GM19468 (cell line): ENCODE measurements around the gene GRWD1.

ENCODE experiments used
- ATAC-seq: cut with Tn5 transposase; IDR thresholded peaks from one replicate; pipeline ENCODE4 v1.9.1; 2021; ENCODE audit warnings: mild to moderate bottlenecking, moderate library complexity, moderate number of reproducible peaks; ENCODE audit not compliant: unreplicated experiment; ENCODE audit errors: extremely low read depth

GRWD1 gene

DNA sequence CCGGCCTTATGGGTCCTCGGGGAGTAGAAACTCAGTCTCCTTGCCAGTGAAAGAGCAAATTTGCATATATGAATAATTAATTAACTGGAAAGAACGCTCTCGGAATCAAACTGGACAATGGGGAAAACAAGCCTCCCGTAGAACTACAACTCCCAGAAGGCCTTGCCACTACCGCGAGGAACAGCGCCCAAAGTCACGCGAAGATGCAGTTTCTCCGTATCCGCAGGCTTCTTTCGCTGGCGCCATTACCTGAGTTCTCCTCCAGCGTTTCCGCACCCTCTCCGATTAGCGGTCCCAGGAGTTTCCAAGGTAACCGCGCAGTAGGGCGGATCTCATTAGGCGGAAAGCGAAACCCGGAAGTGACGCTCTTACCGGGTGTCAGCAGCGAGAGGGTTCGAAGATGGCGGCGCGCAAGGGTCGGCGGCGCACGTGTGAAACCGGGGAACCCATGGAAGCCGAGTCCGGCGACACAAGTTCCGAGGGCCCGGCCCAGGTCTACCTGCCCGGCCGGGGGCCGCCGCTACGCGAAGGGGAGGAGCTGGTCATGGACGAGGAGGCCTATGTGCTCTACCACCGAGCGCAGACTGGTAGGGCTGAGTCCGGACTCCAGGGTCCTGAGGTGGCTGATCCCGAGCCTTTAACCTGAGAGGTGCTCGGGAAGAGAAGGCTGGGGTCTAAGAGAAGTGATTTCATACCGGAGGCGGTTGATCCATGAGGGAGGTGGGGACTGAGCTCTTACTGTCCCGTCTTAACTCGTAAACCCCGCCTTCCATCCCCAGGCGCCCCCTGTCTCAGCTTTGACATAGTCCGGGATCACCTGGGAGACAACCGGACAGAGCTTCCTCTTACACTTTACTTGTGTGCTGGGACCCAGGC, at the start of gene GRWD1:
Gene GRWD1 (plus strand): TSS at position 378 of the 876 bp plus-strand sequence. CDS start 23 bp downstream, at position 401.
- ATAC-seq: no peak

DNA sequence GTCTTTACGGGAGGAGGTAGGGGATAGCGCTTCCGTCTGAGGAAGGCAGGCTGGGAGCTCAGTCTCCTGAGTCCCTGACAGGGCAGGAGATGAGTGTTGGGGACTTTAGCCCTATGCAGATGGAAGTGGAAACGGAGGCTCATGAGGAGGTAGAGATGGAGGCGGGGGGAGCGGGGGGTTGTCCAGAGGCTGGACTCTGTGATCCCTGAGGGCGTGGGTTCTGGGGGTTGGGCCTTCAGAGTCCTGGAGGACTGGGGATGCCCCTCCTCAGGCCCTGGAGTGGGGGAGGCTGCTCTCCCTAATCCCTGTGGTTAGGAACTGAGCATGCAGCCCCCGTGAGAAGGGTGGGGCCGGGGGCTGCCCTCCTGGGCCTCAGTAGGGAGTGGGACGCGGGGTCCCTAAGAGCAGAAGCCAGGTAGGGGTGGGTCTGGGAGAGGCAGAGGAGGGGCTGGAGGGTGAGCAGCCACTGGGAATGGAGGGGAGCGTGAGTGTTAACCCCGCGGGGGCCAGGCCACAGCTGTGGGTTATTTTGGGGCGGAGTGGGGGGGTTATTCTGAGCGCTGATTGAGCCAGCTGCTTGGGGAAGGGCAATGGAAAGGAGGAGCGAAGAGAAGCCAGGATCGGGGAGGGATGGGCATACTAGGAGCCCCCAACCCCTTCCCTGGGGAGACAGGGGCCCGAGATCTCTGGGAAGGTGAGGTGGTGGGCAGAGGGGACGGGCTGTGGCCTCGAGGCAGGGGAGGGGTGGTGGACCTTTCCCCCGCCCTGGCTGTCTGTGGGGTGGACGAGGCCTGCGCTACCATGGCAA, 49.6 kb upstream of the GRWD1 start:
- ATAC-seq: no peak

DNA sequence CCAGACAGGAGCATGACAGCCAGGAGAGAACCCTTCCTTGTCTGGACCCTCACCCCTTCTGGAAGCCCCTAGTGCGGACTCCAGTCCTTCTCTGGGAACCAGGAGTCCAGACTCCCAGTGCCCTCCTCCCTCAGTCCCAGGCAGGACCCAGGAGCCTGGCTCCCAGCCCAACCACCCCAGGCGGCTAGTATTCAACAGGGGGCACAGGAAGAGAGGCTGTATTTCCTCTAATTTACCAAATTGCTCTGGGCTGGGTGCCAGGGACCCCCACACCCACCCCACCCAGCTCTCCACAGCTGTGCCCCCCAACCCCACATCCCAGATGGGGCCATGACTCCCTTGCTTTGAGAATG, 49.0 kb upstream of the GRWD1 start:
- ATAC-seq: no peak

DNA sequence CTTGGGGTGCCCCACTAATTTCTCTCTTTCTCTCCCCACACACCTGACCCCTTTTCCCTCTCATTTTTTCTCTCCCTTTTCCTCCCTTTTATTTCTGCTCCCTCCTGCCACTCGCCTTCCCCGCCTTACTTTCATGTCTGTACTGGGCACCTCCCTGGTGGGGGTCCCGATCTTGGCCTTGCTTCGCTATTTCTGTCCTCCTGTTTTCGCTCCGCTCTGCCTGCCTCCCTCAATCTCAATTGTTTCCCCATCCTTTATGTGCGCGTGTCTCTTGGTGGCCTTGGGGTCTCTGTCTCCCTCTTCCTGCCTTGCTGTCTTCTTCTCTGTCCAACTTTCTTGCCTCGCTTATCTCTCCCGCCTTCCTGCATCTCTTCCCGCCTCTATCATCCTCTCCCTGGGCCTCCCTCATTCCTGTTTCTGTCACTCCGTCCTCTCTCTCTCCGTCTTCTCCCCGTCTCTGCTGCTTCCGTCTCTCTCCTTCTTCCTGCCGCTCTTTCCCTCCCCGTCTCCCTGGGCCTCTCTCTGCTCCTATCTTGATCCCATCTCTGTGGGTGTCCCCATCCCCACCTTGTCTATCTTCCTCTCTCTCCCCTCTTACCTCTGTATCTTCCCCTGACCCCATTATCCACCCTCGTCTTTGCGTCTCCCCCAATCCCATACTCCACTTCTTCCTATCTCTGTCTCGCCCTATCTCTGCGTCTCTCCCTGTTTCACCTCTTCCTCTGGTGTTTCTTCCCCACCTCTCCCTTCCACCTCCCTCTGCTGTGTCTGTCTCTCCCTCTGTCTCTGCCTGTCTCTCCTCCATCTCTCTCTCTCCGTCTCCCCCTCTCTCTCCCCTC, 48.3 kb upstream of the GRWD1 start:
- no peak for ATAC-seq

DNA sequence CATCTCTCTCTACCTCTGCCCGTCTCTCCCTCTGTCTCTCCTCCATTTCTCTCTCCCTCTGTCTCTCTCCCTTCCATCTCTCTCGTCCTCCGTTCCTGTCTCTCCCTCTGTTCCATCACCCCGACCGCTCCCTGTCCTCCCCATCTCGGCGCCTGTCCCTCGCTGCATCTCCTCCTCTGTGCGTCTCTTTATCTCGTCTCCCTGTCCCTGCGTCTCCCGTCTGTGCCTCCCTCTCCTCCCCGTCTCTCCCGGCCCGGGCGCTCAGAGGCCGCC, 47.7 kb upstream of the GRWD1 start:
- ATAC-seq: no peak

DNA sequence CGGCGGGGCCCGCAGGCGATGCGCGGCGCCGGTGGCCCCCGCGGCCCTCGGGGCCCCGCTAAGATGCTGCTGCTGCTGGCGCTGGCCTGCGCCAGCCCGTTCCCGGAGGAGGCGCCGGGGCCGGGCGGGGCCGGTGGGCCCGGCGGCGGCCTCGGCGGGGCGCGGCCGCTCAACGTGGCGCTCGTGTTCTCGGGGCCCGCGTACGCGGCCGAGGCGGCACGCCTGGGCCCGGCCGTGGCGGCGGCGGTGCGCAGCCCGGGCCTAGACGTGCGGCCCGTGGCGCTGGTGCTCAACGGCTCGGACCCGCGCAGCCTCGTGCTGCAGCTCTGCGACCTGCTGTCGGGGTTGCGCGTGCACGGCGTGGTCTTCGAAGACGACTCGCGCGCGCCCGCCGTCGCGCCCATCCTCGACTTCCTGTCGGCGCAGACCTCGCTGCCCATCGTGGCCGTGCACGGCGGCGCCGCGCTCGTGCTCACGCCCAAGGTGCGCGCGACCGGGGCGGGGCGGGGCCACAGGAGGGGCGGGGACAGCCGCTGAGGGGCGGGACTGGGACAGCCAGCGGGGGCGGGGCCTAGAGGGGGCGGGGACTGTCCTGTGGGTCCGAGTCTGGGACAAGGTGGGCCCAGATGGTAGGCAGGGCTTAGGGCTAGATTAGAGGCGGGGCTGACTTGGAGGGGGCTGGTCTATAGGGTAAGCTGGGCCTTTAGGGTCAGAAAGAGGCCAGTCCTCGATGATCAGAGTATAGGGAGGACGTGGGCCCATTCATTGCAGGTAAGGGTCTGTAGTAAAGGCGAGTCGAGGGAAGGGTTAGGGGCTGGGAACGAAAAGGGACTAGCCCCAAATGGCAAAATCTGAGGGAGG, 47.2 kb upstream of the GRWD1 start:
- no peak for ATAC-seq

DNA sequence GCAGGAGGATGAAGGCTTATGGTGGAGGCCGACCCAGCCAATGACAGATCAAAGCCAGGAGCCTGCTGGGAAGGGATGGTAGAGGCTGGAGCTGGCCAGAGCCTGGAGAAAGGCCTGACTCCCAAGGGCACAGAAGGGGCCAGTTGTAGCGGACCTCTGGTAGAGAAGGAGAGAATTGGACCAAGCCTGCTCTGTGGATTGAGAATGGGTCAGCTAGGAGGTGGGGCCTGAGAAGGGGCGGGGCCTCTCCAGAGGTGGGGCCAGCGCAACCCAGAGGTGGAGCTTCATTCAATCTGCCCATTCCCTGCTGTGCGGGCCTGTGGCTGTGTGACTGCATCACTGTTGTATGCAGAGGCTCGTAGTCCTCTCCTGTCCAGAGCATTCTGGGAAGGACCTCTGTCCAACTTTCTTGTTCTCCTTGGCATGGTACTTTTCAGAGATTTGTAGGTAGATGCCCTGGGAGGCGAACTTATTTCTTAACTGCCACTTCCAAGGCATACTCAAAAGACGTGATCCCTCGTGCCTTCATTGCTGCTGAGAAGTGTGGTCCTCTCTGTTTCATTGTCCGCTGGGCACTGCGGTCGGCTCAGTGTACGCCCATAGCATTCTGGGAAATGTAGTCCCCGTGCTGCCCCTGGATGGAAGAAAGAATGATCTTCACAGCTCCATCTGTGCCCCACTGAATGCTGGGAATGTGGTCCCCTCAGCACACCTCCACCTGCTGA, 45.6 kb upstream of the GRWD1 start:
- ATAC-seq: no peak

DNA sequence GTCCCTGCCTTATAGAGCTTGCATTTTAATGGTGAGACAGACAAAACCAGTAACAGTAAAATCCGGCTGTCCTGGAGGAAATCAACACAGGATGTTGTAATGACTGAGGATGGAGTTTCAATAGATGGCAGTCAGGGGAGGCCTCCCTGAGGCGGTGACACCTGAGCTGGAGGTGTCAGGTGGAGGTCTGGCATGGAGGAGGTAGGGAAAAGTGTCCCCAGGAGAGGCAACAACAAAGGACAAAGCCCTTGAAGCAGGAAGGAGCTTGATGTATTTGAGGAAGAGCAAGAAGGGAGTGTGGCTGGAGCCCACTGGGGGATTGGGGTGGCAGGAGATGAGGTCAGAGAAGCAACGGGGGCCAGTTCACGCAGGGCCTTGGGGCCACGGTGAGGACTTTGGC, 44.5 kb upstream of the GRWD1 start:
- no peak for ATAC-seq

DNA sequence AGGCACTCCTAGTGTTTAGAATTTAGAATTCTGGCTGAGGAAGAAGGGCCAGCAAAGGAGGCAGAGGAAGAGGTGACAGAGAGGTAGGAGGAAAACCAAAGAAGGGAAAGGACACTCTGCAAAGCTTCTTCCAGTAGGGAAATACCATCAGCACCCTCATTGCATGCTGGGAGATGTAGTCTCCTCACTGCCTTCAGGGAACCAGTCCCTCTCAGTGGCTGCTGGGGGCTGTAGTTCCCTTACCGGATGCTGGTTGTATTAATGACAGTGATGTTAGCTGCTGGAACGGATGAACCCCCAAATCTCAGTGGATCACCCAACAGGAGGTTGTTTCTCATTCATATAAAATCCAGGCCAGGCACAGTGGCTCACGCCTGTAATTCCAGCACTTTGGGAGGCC, 42.2 kb upstream of the GRWD1 start:
- no peak for ATAC-seq

DNA sequence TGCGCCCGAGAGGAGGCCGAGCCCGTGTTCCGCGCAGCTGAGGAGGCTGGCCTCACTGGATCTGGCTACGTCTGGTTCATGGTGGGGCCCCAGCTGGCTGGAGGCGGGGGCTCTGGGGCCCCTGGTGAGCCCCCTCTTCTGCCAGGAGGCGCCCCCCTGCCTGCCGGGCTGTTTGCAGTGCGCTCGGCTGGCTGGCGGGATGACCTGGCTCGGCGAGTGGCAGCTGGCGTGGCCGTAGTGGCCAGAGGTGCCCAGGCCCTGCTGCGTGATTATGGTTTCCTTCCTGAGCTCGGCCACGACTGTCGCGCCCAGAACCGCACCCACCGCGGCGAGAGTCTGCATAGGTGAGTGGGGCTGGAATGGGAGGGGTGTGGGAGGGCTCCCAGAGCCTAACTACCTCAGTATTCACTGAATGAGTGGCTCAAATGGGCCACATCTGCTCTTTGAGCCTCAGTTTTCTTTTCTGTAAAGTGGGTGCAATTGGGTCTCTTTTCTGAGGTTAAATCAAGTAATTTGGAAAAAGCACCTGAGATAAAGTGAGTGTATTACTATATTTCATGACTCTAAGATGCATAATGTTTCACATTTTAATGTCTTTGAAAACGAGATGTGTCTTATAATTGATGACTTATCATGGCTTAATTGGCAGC, 40.6 kb upstream of the GRWD1 start:
- ATAC-seq: no peak

DNA sequence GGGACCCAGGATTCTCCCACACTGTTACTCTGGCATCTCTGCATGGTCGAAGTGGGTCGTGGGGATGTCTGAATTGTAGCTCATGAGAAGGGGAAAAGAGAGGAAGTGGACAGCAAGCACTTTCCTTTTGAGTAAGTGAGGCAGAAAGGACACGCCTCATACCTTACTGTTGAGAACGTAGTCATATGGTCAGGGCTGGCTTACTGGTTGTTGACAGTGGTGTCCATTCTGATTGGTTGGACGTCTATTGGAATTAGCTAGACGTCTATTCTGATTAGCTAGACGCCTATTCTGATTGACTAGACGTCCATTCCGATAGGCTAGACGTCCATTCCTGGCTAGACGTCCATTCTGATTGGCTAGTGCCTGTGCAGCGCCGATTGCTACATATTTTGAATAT, 39.9 kb upstream of the GRWD1 start:
- ATAC-seq: no peak

DNA sequence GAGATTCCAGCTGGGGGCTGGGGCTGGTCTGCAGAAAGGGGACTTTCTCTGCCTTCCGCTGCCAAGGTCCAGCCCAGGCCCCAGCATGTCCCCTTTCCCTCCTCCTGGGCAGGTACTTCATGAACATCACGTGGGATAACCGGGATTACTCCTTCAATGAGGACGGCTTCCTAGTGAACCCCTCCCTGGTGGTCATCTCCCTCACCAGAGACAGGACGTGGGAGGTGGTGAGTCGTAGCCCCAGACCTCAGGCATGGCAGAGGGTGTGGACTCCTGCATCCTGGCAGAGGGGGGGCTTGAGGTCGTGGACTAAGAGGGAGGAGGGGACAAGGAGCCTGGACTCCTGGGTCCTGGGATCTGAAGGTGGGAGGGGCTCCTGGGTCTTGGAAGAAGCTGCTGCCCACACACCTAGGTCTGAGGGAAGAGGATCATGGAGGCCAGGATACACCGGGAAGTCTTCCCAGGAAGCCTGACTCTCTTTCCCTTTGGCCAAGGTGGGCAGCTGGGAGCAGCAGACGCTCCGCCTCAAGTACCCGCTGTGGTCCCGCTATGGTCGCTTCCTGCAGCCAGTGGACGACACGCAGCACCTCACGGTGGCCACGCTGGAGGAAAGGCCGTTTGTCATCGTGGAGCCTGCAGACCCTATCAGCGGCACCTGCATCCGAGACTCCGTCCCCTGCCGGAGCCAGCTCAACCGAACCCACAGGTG, 31.8 kb upstream of the GRWD1 start:
- no peak for ATAC-seq

DNA sequence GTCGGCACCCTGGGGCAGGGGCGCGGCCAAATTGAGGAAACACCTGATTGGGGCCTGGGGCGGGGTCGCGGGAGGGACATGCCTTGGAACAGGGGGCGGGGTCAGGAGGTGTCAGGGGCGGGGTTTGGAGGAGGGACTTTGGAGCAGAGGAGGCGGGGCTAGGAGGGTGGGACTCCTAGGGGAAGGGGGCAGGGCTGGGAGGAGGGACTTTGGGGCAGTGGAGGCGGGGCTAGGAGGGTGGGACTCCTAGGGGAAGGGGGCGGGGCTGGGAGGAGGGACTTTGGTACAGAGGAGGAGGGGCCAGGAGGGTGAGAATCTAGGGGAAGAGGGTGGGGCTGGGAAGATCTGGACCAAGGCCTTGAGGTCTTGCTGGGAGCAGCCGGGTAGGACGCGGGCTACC, 30.4 kb upstream of the GRWD1 start:
- ATAC-seq: no peak

DNA sequence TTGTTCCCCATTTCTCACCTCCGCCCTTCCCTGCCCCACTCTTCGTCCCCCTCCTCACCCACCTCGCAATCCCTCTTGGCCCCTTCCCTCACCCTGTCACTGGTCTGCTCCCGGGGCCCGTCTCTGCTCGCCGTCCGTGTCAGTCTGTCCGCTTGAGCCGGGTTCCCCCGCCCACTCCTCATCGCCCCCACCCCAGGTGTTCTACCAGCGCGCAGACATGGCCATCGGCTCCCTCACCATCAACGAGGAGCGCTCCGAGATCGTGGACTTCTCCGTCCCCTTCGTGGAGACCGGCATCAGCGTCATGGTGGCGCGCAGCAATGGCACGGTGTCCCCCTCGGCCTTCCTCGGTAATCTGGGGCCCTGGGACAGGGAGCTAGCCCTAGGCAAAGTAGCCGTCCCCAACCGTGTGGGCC, 30.0 kb upstream of the GRWD1 start:
- ATAC-seq: no peak

DNA sequence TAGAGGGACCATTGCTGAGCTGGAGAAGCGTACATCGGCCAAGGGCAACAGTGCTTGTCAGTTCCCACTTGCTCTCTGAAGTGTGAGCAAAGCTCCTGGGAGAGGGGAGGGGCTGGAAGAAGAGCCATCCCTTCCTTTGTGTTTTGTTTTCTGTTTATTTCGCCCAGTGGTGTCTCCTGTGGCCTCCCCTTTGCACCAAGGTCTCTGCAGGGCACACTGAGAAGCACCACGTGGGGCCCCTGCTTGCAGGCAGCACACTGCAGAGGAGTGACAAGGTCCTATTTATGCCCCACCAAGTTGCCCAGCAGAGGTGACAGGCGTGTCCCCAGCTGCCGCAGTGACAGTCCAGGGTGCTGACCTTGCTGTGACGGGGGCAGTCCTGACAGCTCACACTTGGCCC, 28.4 kb upstream of the GRWD1 start:
- ATAC-seq: no peak

DNA sequence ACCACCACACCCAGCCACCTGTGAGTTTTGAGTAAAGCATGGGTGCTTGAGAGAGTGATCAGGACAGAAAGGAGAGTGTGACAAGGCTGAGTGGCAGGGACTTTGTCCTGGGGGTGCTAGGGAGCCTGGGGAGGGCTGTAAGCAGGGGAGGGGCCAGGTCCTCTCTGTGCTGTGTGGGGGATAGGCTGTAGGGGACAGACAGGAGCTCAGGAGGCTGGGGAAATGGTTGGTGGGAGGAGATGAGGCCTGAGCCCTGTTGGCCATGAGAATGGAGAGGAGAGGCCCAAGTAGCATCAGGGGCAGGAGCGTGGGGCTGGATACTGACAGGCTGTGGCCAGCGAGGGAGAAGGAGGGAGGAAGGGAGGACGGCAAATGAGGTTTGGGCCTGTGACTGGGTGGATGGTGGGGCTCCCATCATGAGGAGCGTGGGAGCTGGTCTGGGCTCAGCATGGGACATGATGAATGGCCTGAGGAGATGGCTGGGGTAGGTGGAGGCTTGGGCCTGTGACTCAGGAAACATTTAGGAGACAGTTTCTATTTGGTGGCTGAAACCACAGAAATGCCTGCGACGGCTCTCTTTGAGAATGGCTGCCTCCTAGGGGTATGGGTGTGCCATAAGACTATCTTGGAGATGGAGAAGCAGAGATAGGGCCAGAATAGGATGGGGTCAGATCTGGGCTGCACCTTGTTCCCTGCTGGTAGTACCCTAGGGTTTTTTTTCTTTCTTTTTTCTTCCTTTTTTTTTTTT, 27.3 kb upstream of the GRWD1 start:
- ATAC-seq: no peak

DNA sequence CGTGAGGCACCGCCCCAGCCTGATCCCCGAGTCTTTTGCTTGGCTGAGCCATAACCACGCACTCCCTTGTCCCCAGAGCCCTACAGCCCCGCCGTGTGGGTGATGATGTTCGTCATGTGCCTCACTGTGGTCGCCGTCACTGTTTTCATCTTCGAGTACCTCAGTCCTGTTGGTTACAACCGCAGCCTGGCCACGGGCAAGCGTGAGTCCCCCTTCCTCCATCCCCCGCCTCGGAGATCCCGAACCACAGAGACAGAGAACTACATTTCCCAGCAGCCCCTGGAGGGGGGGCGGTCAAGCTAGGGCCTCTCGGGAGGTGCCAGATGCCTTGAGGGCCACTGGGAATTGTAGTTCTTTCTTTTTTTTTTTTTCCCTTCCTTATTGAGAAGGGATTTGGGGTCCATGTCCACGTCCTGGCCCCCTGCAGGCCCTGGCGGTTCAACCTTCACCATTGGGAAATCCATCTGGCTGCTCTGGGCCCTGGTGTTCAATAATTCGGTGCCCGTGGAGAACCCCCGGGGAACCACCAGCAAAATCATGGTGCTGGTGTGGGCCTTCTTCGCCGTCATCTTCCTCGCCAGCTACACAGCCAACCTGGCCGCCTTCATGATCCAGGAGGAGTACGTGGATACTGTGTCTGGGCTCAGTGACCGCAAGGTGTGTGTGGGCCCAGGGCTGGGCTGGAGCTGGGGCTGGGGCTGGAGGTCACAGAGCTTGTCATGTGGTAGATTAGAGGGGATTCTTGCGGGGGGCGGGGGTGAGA, 26.4 kb upstream of the GRWD1 start:
- no peak for ATAC-seq
